DOHH2 (cell line): ENCODE data around the gene IFNAR2.

ENCODE experiments used
- H3F3A ChIP-seq: fragments of 200-600 bp; sonication (generic), shearing (Covaris generic); 2 replicates; pipeline ENCODE4 v1.6.0; 2016; ENCODE audit warnings: antibody characterized with exemption, mild to moderate bottlenecking; ENCODE audit not compliant: control insufficient read depth, insufficient read depth
- H3K27ac ChIP-seq: fragments of 200-600 bp; sonication (generic); 2 replicates; pipeline ENCODE4 v1.5.1; 2014; ENCODE audit warnings: low read depth, mild to moderate bottlenecking, low read length, moderate library complexity
- H3K27me3 ChIP-seq: fragments of 200-600 bp; sonication (generic); 2 replicates; pipeline ENCODE4 v1.6.1; 2014; ENCODE audit warnings: mild to moderate bottlenecking, low read length, mixed read lengths; ENCODE audit not compliant: control insufficient read depth
- H3K36me3 ChIP-seq: fragments of 200-600 bp; sonication (generic); 2 replicates; pipeline ENCODE4 v1.6.1; 2014; ENCODE audit warnings: mild to moderate bottlenecking, low read length, moderate library complexity, mixed read lengths; ENCODE audit not compliant: control insufficient read depth
- H3K4me1 ChIP-seq: fragments of 200-600 bp; sonication (generic); 2 replicates; pipeline ENCODE4 v1.6.1; 2014; ENCODE audit warnings: mild to moderate bottlenecking, low read length, mixed read lengths; ENCODE audit not compliant: control insufficient read depth
- H3K4me2 ChIP-seq: fragments of 200-600 bp; sonication (generic); 2 replicates; pipeline ENCODE4 v1.6.0; 2014; ENCODE audit warnings: mild to moderate bottlenecking, low read length, moderate library complexity
- H3K4me3 ChIP-seq: fragments of 200-600 bp; sonication (generic); 2 replicates; pipeline ENCODE4 v1.5.1; 2014; ENCODE audit warnings: mild to moderate bottlenecking, low read length, mixed read lengths
- H3K79me2 ChIP-seq: fragments of 200-600 bp; sonication (generic); 2 replicates; pipeline ENCODE4 v1.6.1; 2014; ENCODE audit warnings: mild to moderate bottlenecking, low read length, mixed read lengths; ENCODE audit not compliant: control insufficient read depth
- H3K9me2 ChIP-seq: fragments of 200-600 bp; sonication (generic); replicated peaks from 2 replicates; pipeline ENCODE4 v1.6.1; 2014; ENCODE audit warnings: mild to moderate bottlenecking, low read length, mixed read lengths; ENCODE audit not compliant: control insufficient read depth
- H3K9me3 ChIP-seq: fragments of 200-600 bp; sonication (generic); 2 replicates; pipeline ENCODE4 v1.6.1; 2014; ENCODE audit warnings: antibody characterized with exemption, low read length, mixed read lengths; ENCODE audit not compliant: control insufficient read depth, insufficient read depth
- H4K20me1 ChIP-seq: fragments of 200-600 bp; sonication (generic); 2 replicates; pipeline ENCODE4 v1.6.0; 2014; ENCODE audit warnings: low read depth, mild to moderate bottlenecking, antibody characterized with exemption, low read length, moderate library complexity; ENCODE audit not compliant: control insufficient read depth, insufficient read depth
- CTCF ChIP-seq: fragments of 200-600 bp; sonication (generic); IDR thresholded peaks from one replicate; pipeline ENCODE4 v1.5.1; 2014; ENCODE audit warnings: antibody characterized with exemption, mild to moderate bottlenecking, low read depth, low read length; ENCODE audit not compliant: poor library complexity, severe bottlenecking
- EZH2phosphoT487 ChIP-seq: fragments of 200-600 bp; sonication (generic); IDR thresholded peaks from 2 replicates; pipeline ENCODE4 v1.6.1; 2017; ENCODE audit warnings: borderline replicate concordance, mild to moderate bottlenecking, antibody characterized with exemption, low read length, moderate library complexity, mixed read lengths

The IFNAR2 gene

DNA sequence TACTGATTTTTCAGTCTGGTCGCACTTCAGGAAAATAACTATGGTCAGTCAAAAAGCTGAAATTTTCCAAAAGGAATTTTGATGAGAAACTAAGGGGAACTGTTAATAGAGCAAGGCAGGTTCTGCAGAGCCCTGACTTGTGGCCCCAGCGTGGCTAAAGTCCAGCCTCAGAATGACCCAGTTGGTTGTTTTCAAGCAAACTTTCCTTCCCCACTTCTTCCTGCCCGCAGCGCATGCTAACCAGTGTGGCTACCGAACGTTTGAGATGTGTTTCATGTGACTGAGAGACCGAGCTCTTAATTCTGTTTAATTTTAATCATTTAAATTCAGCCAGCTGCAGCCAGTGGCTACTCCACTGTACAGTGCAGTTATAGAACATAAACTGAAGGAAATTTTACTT lies 30.3 kb downstream of the IFNAR2 start:
- peaks cover 21% of the 10 kb centered on the region for H3K79me2 ChIP-seq

GRCh38 chr21:33261635-33262034 lies 31.9 kb downstream of the IFNAR2 start:
- H3K9me3 ChIP-seq = no peaks in the 10 kb centered on the region
- H3K27me3 ChIP-seq = no peaks in the 10 kb centered on the region
- H3K4me2 ChIP-seq = no peak overlapping the region
- peaks cover 31% of the 10 kb centered on the region for H3K4me1 ChIP-seq
- H3K36me3 ChIP-seq = peaks cover 61% of the 10 kb centered on the region
- peaks cover 20% of the 10 kb centered on the region for H3F3A ChIP-seq
- H3K79me2 ChIP-seq = peaks cover 32% of the 10 kb centered on the region
- no peaks in the 10 kb centered on the region for H4K20me1 ChIP-seq
- no peaks in the 10 kb centered on the region for H3K9me2 ChIP-seq
- H3K27ac ChIP-seq = no peak overlapping the region
- no peak for TF ChIP-seq EZH2phosphoT487
- TF ChIP-seq CTCF = no peak
- no peak overlapping the region for H3K4me3 ChIP-seq

More for the DNA sequence above, 30.3 kb downstream of the IFNAR2 start:
- H4K20me1 ChIP-seq = no peaks in the 10 kb centered on the region
- H3K36me3 ChIP-seq = peaks cover 73% of the 10 kb centered on the region
- H3K4me3 ChIP-seq = no peak overlapping the region
- no peaks in the 10 kb centered on the region for H3K27me3 ChIP-seq
- no peaks in the 10 kb centered on the region for H3K9me3 ChIP-seq
- H3K27ac ChIP-seq = no peak overlapping the region
- no peaks in the 10 kb centered on the region for H3K9me2 ChIP-seq
- H3K4me2 ChIP-seq = no peak overlapping the region
- peaks cover 12% of the 10 kb centered on the region for H3F3A ChIP-seq
- peaks cover 20% of the 10 kb centered on the region for H3K4me1 ChIP-seq
- no peak for TF ChIP-seq CTCF
- no peak for TF ChIP-seq EZH2phosphoT487

- Histone ChIP-seq H3F3A (peaks cover 23% of the 10 kb centered on the region), H3K27ac (no peak overlapping the region), H3K4me1 (peaks cover 44% of the 10 kb centered on the region), H3K9me3 (no peaks in the 10 kb centered on the region), H3K27me3 (no peaks in the 10 kb centered on the region), H3K4me2 (no peak overlapping the region), H4K20me1 (no peaks in the 10 kb centered on the region), H3K36me3 (peaks cover 57% of the 10 kb centered on the region), H3K79me2 (peaks cover 44% of the 10 kb centered on the region), H3K9me2 (no peaks in the 10 kb centered on the region), H3K4me3 (no peak overlapping the region)
- no peak for TF ChIP-seq CTCF
- no peak for TF ChIP-seq EZH2phosphoT487
Measured at GRCh38 chr21:33262921-33263320, 33.2 kb downstream of the IFNAR2 start.
